Endothelial cell of umbilical vein (primary cell): ENCODE data around the gene ASAH2.

Source experiments
- CTCF ChIP-seq, 2 donors: IDR thresholded peaks; 1 replicate in 1 of 2; 2 replicates in 1 of 2; pipeline ENCODE4 v1.5.1; 2011; ENCODE audit warnings: low read length in 2 of 2, mild to moderate bottlenecking in 2 of 2, moderate library complexity in 2 of 2, control low read depth in 1 of 2, inconsistent platforms in 1 of 2, low read depth in 1 of 2; ENCODE audit not compliant: insufficient read depth in 1 of 2; ENCODE audit errors: extremely low read depth in 1 of 2
- POLR2A ChIP-seq: IDR thresholded peaks from 2 replicates; pipeline ENCODE4 v1.6.1; 2012; ENCODE audit warnings: low read depth, mild to moderate bottlenecking, control low read depth, low read length

- no peak for TF ChIP-seq CTCF (IDR thresholded peaks at IDR 0.05; ENCODE audit: extremely low read depth in 1 of 2, insufficient read depth in 1 of 2, low read depth in 1 of 2, low read length in 2 of 2)
- no peak for TF ChIP-seq POLR2A
Measured at GRCh38 chr10:50248062-50248461, 3.3 kb downstream of the ASAH2 start.
